Kidney (tissue), 14 donors: Measurements from ENCODE around the gene CCNJL. TPM values are rescaled to one million over a fixed set of nuclear protein-coding genes. Genes with fewer than 3 reads are reported as not detected.
A peak's percentile ranks its signal among the peaks of the same experiment; 100 is the strongest.

Experiments
- DNase-seq, 5 donors: peaks; one replicate each; pipeline ENCODE4 v3.0.0-alpha.2; 2013 to 2020
- FAIRE-seq: peaks from 2 replicates; lab custom pipeline; 2012; peaks lifted over from hg19 to GRCh38; lab: Jason Lieb, UNC
- H3K27ac ChIP-seq, 2 donors: one replicate each; pipeline ENCODE4 v1.7.0; 2013; ENCODE audit warnings: low read depth in 2 of 2, low read length in 2 of 2, inconsistent platforms in 1 of 2
- H3K27me3 ChIP-seq: one replicate; pipeline ENCODE4 v1.7.1; 2013; ENCODE audit warnings: low read length, inconsistent platforms; ENCODE audit not compliant: control insufficient read depth, insufficient read depth
- H3K36me3 ChIP-seq, 3 donors: one replicate each; pipeline versions ENCODE4 v1.7.0 to v1.7.1; 2013; ENCODE audit warnings: low read length in 3 of 3, control low read depth in 1 of 3, inconsistent platforms in 1 of 3; ENCODE audit not compliant: insufficient read depth in 3 of 3, control insufficient read depth in 2 of 3
- H3K4me1 ChIP-seq, 3 donors: one replicate each; pipeline versions ENCODE4 v1.7.0 to v1.7.1; 2013; ENCODE audit warnings: low read length in 3 of 3, inconsistent platforms in 1 of 3, low read depth in 1 of 3; ENCODE audit not compliant: control insufficient read depth in 2 of 3, insufficient read depth in 2 of 3
- H3K4me3 ChIP-seq, 3 donors: one replicate each; pipeline versions ENCODE4 v1.7.0 to v1.8.1; 2013; ENCODE audit warnings: low read length in 3 of 3, control low read depth in 1 of 3, inconsistent platforms in 1 of 3
- H3K9ac ChIP-seq, 3 donors: one replicate each; pipeline versions ENCODE4 v1.7.0 to v1.7.1; 2013; ENCODE audit warnings: low read length in 3 of 3, control low read depth in 1 of 3, inconsistent platforms in 1 of 3
- H3K9me3 ChIP-seq, 3 donors: one replicate each; pipeline versions ENCODE4 v1.7.0 to v1.7.1; 2013; ENCODE audit warnings: low read length in 3 of 3, control low read depth in 1 of 3, inconsistent platforms in 1 of 3; ENCODE audit not compliant: control insufficient read depth in 2 of 3, insufficient read depth in 1 of 3
- intact Hi-C: fragments of 100-400 bp; cut with DNase I; formaldehyde crosslinking; loops from one replicate; pipeline ENCODE4 v1.11.1; 2022
- polyA plus RNA-seq: library from polyadenylated mRNA; stranded (reverse); fragments of 350-450 nt; fragmentation: Illumina TruSeq; extraction: RNeasy Lipid Tissue Mini Kit (QIAGEN cat#74804); gene quantifications from one replicate; pipeline ENCODE4 v1.2.3, GENCODE V29; 2014; ENCODE audit warnings: low read depth, low replicate concordance; ENCODE audit not compliant: insufficient read depth
- total RNA-seq: library from RNA; stranded (reverse); fragmentation: NEBNext Ultra II Directional; extraction: Animal tissue kit (Norgen Biotek cat#: 25700); gene quantifications from one replicate; pipeline ENCODE4 v1.2.1, GENCODE V29; 2021
- TF ChIP-seq, protein P1 (sequence below): IDR thresholded peaks from 3 replicates; pipeline ENCODE4 v1.5.1; 2012; ENCODE audit warnings: mild to moderate bottlenecking, moderate library complexity, borderline replicate concordance; ENCODE audit not compliant: insufficient read depth; ENCODE audit errors: extremely low read depth
- donor health status: control.
- donor health status: control.
- donor health status: control.
- donor health status: control.
- donor health status: control.
- donor health status: DM: yes; HTN: yes; CAD: no.
- donor health status: Normal renal cell carcinoma (clear cell type).

Gene CCNJL
- total and polyA plus RNA-seq, 2 donors from 2014 or later: 1.6 to 3.8 TPM

DNA sequence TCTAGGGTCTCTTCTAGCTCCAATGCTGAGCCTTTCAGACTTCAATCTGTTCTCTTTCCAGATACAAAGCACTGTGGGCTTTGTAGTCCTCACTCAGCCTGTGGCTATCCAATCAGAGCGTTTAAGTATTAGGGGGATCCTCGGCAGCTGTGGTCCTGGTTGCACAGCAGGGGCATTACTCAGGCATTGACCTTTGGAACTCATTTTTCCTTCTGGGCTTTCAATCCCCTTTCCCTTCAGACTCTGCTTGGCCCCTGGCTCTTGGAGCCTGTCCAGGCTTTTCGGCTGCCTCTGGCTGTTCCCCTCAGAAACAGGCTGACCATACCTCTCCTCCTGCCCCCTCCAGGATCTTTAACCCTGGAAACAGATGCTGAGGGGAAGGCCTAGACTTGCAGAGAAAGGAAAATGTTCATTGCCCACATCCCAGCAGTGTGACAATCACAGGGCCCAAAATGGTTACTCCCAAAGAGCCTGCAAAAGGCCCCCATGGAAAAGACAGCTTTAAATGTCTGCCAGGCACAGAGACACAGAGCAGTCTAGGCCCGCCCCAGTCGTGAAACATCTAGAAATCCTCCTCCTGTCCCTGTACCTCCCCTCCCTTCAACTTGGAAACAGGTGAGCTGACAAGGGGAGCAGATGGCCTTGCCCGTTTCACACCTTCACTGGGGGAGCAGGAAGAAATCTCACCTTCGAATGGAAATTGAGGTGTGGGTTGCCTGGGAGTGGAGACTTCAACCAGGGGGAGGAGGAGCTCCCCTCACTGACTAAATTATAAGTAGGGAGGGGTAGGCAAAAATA, 44.4 kb upstream of the CCNJL start:
- Histone ChIP-seq H3K9me3 (no peaks in the 10 kb centered on the region), H3K4me3 (no peak overlapping the region), H3K27me3 (no peaks in the 10 kb centered on the region), H3K9ac (no peak overlapping the region), H3K36me3 (no peaks in the 10 kb centered on the region), H3K4me1 (peaks cover 0 to 3% (median 0%) of the 10 kb centered on the region in 3 donors), H3K27ac (no peak overlapping the region)
- intact Hi-C loops: no loop called here
- DNase-seq (peak in 1 of 5 donors; percentile 40), FAIRE-seq (no peak)
- TF ChIP-seq, protein P1, sequence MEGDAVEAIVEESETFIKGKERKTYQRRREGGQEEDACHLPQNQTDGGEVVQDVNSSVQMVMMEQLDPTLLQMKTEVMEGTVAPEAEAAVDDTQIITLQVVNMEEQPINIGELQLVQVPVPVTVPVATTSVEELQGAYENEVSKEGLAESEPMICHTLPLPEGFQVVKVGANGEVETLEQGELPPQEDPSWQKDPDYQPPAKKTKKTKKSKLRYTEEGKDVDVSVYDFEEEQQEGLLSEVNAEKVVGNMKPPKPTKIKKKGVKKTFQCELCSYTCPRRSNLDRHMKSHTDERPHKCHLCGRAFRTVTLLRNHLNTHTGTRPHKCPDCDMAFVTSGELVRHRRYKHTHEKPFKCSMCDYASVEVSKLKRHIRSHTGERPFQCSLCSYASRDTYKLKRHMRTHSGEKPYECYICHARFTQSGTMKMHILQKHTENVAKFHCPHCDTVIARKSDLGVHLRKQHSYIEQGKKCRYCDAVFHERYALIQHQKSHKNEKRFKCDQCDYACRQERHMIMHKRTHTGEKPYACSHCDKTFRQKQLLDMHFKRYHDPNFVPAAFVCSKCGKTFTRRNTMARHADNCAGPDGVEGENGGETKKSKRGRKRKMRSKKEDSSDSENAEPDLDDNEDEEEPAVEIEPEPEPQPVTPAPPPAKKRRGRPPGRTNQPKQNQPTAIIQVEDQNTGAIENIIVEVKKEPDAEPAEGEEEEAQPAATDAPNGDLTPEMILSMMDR: no peak

DNA sequence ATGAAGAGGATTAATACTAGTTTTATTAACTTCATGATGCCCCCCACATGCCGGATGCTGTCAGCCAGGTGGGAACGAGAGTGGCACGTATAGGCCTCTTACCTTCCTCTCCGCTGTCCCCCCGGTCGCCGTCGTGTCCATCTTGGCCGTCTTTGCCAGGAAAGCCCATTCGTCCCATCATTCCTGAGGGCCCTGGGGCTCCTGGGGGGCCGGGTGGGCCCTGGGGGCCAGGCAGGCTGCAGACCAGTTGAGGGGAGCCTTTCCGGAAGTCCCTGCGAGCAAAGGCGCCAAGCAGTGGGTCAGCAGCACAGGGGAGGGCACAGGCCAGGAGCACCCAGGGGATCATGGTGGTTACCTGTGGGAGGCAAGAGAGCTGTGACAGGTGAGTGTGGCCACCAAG, 42.3 kb upstream of the CCNJL start:
- Histone ChIP-seq H3K27me3 (no peaks in the 10 kb centered on the region), H3K36me3 (no peaks in the 10 kb centered on the region), H3K9ac (no peak overlapping the region), H3K27ac (no peak overlapping the region), H3K4me1 (peaks cover 0 to 3% (median 0%) of the 10 kb centered on the region in 3 donors), H3K4me3 (no peak overlapping the region), H3K9me3 (no peaks in the 10 kb centered on the region)
- TF ChIP-seq, protein P1: no peak
- DNase-seq: no peak
- intact Hi-C loops: no loop called here
- FAIRE-seq: no peak

DNA sequence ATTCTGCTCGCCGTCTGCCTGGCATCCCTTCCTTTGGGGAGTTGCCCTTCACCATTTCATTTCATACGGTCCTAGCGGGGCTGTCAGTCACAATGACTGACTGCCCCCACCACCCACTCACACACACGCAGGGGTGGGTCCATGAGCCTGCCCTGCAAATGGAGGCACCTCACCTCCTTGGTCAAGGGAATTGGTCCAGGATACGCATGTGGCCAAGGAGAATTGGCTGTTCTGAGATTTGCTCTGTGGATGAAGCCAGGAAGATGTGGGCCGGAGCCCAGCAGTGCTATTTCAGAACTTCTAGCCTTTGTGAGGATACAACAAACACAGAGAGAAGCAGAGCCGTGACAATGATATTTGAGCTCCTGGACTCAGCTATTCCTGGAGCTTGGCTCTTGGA, 41.0 kb upstream of the CCNJL start:
- TF ChIP-seq, protein P1: no peak
- FAIRE-seq: no peak
- no peak overlapping the region for H3K4me3 ChIP-seq
- H3K27me3 ChIP-seq: no peaks in the 10 kb centered on the region
- no peak for DNase-seq
- H3K4me1 ChIP-seq: peaks cover 0 to 3% (median 0%) of the 10 kb centered on the region in 3 donors
- H3K9ac ChIP-seq: no peak overlapping the region
- intact Hi-C loops: no loop called here
- no peak overlapping the region for H3K27ac ChIP-seq
- no peaks in the 10 kb centered on the region for H3K36me3 ChIP-seq
- no peaks in the 10 kb centered on the region for H3K9me3 ChIP-seq

DNA sequence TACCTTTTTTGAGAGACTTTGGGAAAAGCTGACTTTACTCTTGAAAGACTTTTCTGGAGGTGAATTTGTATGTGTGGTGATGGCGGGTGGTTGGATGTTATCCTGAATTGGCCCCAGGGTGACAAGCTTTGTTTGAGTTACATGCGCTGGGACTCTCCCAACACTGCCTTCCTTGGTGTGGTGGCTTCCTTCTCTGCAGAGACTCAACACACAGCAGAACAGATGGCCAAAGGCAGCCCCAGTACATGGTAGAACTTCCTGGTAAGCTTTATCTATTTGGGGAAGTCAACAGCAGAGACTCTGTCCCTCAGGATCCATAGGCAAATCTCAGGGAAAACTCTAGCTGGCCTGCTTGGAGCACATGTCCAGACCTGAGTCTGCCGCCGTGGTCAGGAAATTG, 39.9 kb upstream of the CCNJL start:
- Histone ChIP-seq H3K27me3 (no peaks in the 10 kb centered on the region), H3K36me3 (no peaks in the 10 kb centered on the region), H3K4me3 (no peak overlapping the region), H3K9ac (no peak overlapping the region), H3K27ac (no peak overlapping the region), H3K9me3 (no peaks in the 10 kb centered on the region), H3K4me1 (peaks cover 0 to 3% (median 0%) of the 10 kb centered on the region in 3 donors)
- TF ChIP-seq, protein P1: no peak
- DNase-seq (no peak), FAIRE-seq (no peak)
- intact Hi-C loops: no loop called here
